Measurements from ENCODE around the gene RBM3.
A peak's percentile ranks its signal among the peaks of the same experiment; 100 is the strongest.
"Not testable (repeated sequence)": the region's sequence is repeated elsewhere in the genome, so short reads cannot be mapped to it uniquely, and the experiment has no call there.

RBM3 gene

DNA sequence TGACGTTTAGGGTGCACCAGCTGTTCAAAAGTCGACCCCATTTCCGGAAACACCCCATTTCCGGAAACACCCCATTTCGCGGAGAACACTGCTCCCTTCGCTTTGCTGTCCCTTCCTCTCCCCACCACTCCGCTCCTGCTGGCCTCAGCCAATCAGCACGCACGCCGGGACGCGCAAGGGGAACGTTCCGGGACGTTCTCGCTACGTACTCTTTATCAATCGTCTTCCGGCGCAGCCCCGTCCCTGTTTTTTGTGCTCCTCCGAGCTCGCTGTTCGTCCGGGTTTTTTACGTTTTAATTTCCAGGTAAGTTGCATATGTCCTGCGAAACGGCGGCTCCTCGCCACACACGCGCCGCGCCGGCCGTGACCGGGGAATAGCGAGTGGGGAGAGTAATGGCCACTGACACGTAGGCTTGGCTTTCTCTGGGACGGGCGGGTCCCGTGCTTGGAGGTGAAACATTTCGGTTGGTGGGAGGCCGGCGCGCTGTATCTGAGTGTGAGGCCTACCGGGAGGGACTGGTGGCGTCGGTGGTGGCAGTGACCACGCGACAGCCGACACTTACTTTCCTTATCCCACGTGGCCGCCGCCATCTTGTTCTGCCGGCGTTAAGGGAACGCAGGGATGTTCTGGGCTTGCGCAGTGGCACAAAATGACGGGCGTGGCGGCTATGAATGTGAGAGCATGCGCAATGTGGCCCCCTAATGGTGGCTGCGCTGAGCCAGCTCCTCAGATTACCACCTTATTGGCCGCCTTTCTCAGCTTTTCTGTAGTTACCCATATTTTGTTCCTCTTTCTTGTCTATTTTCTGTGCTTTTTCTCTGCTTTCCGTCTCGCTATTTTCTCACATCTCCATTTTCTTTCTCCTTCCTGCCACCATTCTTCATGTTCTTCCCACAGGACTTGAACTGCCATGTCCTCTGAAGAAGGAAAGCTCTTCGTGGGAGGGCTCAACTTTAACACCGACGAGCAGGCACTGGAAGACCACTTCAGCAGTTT is at the start of gene RBM3:
TSS of gene RBM3 (plus strand) at position 215 of the 997 bp plus-strand sequence. CDS start at position 912, 697 bp downstream.
- DNase-seq, result peak; percentile 88 to 94

- not testable (repeated sequence) for DNase-seq
These were observed 48.4 kb upstream of the RBM3 start for GRCh38 chrX:48525853-48526252.

DNA sequence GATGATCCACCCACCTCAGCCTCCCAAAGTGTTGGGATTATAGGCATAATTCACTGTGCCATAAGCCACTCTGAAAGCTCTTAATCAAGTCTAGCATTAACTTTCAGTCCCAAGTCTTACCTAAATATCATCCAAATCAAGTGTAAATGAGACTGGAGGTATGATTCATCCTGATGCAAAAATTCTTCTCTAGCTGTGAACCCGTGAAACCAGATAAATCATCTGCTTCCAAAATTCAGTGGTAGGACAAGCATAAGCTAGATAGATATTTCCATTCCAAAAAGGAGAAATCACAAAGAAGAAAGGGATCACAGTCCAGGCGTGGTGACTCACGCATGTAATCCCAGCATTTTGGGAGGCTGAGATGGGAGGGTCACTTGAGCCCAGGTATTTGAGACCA is 43.5 kb upstream of the RBM3 start:
- no peak for DNase-seq

GRCh38 chrX:48531358-48531959 is 42.8 kb upstream of the RBM3 start:
- no peak for DNase-seq

DNA sequence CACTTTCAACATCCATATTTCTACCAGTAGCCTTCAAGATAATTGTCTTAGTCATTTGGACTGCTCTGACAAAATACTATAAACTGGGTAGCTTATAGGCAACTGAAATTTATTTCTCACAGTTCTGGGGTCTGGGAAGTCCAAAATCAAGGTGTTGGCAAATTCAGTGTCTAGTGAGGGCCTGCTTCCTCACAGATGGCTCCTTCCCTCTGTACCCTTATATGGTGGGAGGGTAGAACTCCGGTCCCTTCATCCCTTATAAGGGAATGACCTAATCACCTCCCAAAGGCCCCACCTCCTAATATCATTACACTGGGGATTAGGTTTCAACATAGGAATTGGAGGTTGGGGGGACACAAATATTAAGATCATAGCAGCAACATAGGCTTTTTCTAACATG is 42.1 kb upstream of the RBM3 start:
- DNase-seq, result no peak

- DNase-seq, result no peak
These were observed 41.1 kb upstream of the RBM3 start for GRCh38 chrX:48533165-48533564.

- DNase-seq, result no peak
These were observed 35.5 kb upstream of the RBM3 start for GRCh38 chrX:48538641-48539344.

- peak; percentile 95 to 98 for DNase-seq
These were observed 34.8 kb upstream of the RBM3 start, which contains the start of gene TBC1D25 for GRCh38 chrX:48539345-48540027. Gene TBC1D25 (plus strand): TSS chrX:48539714. CDS start chrX:48539798, 84 bp downstream.

- peak in 1 of 2 experiments; percentile 69 for DNase-seq
These were observed 34.3 kb upstream of the RBM3 start for GRCh38 chrX:48540028-48540375.

- no peak for DNase-seq
These were observed 33.8 kb upstream of the RBM3 start for GRCh38 chrX:48540480-48540879.

DNA sequence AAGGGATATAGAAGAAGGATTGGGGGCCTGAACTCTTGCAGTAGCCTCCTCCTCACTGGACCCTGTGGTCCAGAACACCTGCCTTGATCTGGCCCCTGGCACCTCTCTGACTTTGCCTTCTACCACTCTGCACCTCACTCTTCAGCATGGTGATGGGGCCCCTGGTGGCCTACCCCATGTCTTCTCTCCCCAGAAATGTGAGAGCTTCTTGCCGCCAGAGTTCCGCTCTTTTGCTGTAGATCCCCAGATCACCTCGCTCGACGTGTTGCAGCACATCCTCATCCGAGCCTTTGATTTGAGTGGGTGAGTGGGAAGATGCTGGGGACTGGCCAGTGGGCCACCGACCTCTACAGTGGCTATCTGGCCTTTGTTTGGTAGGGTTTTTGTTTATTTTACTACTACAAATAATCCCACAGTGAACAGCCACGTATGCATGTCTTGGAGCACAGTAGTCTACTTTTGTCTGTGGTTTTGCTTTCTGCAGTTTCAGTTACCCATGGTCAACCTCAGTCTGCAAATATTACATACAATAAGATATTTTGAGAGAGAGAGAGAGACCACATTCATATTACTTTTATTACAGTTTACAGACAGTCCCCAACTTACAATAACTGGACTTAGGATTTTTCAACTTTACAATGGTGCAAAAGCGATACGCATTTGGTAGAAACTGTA is 33.0 kb upstream of the RBM3 start:
- no peak for DNase-seq

- DNase-seq, result no peak
These were observed 25.4 kb upstream of the RBM3 start for GRCh38 chrX:48548871-48549270.

DNA sequence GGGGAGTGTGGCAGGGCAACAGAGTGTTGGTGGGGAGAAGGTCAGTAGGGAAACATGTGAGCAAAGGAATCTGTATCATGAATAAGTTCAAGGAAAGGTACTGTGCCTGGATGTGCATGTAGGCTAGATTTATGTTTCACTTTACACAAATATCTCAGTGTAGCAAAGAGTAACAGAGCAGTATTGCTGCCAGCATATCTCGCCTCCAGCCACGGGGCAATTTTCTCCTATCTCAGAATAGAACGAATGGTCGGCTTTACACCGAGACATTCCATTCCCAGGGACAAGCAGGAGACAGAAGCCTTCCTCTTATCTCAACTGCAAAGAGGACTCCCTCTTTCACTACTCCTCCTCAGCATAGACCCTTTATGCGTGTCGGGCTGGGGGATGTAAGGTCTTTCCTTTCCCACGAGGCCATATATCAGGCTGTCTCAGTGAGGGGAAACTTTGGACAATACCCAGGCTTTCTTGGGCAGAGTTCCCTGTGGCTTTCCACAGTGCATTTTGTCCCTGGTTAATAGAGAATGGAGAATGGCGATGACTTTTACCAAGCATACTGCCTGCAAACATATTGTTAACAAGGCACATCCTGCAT is 18.5 kb upstream of the RBM3 start:
- DNase-seq, result not testable (repeated sequence)

- no peak for DNase-seq
These were observed 16.0 kb upstream of the RBM3 start for GRCh38 chrX:48558271-48558670.

GRCh38 chrX:48559636-48560035 is 14.6 kb upstream of the RBM3 start:
- no peak for DNase-seq

DNA sequence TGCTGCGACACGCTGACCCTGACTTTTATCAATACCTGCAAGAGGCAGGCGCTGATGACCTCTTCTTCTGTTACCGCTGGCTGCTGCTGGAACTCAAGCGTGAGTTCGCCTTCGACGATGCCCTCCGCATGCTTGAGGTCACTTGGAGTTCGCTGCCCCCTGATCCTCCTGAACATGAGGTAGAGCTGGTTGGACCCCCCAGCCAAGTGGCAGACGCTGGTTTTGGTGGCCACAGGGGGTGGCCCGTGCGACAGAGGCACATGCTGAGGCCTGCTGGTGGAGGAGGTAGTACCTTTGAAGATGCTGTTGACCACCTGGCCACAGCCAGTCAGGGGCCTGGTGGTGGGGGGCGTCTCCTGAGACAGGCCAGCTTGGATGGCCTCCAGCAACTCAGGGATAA is 14.2 kb upstream of the RBM3 start:
- no peak for DNase-seq

- no peak for DNase-seq
These were observed 13.6 kb upstream of the RBM3 start for GRCh38 chrX:48560681-48561080.

DNA sequence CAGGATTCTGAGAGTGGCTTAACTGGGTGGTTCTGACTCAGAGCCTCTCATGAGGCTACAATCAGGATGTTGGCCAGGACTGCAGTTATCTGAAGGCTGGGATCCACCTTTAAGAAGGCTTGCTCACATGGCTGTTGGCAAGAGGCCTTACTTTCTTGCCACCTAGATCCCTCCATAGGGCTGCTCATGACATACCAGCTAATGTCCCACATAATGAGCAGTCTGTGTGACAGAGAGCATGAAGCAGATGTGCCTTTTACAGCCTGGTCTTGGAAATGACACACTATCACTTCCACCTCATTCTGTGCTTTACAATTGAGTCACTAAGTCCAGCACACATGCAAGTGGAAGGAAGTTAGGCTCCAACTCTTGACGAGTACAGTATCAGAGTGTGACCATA is 4.3 kb upstream of the RBM3 start:
- no peak for DNase-seq

GRCh38 chrX:48573690-48574269 is 504 bp upstream of the RBM3 start:
- peak in 1 of 2 experiments; percentile 40 for DNase-seq

- no peak for DNase-seq
These were observed 1.4 kb downstream of the RBM3 start for GRCh38 chrX:48575642-48576041.

DNA sequence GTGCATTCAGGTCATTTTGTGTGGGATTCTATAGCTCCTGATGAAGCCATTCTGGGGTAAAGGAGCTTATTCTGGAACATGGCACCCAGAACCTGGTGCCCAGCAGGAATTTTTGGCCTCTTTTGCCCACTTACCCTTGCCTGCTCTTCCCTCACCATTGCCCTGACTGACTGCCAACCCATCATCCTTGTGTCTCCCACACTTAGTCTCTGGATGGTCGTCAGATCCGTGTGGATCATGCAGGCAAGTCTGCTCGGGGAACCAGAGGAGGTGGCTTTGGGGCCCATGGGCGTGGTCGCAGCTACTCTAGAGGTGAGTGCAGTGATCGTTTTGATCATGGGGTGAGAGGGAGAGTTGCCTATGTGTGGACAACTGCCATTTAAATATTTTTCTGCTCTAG is 1.8 kb downstream of the RBM3 start:
- DNase-seq, result no peak
